H9 (cell line): ENCODE results near the gene SYT9. TPM values are rescaled to one million over a fixed set of nuclear protein-coding genes. Genes with fewer than 3 reads are reported as not detected.

Source experiments
- DNase-seq: peaks from one replicate; pipeline ENCODE4 v3.0.0-alpha.2; 2017
- H2AFZ ChIP-seq: one replicate; pipeline ENCODE4 v1.6.1; 2013; ENCODE audit warnings: mild to moderate bottlenecking, low read length, control low read depth, moderate library complexity
- H2AK5ac ChIP-seq: 2 replicates; pipeline ENCODE4 v1.6.1; 2013; ENCODE audit warnings: low read length, control low read depth, mixed read lengths; ENCODE audit not compliant: insufficient read length
- H2BK120ac ChIP-seq: one replicate; pipeline ENCODE4 v1.6.1; 2013; ENCODE audit warnings: low read depth, mild to moderate bottlenecking, low read length, control low read depth, inconsistent platforms; ENCODE audit not compliant: poor library complexity, severe bottlenecking
- H2BK12ac ChIP-seq: 2 replicates; pipeline ENCODE4 v1.6.1; 2013; ENCODE audit warnings: low read length, control low read depth, mixed read lengths, low read depth; ENCODE audit not compliant: insufficient read length
- H2BK15ac ChIP-seq: 2 replicates; pipeline ENCODE4 v1.6.1; 2013; ENCODE audit warnings: low read depth, low read length, control low read depth
- H2BK20ac ChIP-seq: one replicate; pipeline ENCODE4 v1.6.1; 2013; ENCODE audit warnings: low read depth, mild to moderate bottlenecking, low read length, control low read depth, inconsistent platforms; ENCODE audit not compliant: poor library complexity, severe bottlenecking
- H2BK5ac ChIP-seq: 2 replicates; pipeline ENCODE4 v1.6.1; 2013; ENCODE audit warnings: low read length, control low read depth, mixed read lengths; ENCODE audit not compliant: insufficient read length
- H3K14ac ChIP-seq: 2 replicates; pipeline ENCODE4 v1.6.1; 2013; ENCODE audit warnings: low read length, control low read depth; ENCODE audit not compliant: insufficient read depth
- H3K18ac ChIP-seq: 2 replicates; pipeline ENCODE4 v1.6.1; 2013; ENCODE audit warnings: low read depth, mild to moderate bottlenecking, mixed read lengths, low read length, control low read depth; ENCODE audit not compliant: insufficient read length
- H3K23ac ChIP-seq: 2 replicates; pipeline ENCODE4 v1.6.1; 2013; ENCODE audit warnings: low read length, control low read depth, mixed read lengths, low read depth; ENCODE audit not compliant: insufficient read length
- H3K23me2 ChIP-seq: 2 replicates; pipeline ENCODE4 v1.6.1; 2013; ENCODE audit warnings: low read depth, mild to moderate bottlenecking, mixed read lengths, low read length, control low read depth; ENCODE audit not compliant: insufficient read length, poor library complexity, severe bottlenecking
- H3K27ac ChIP-seq: 2 replicates; pipeline ENCODE4 v1.5.1; 2013; ENCODE audit warnings: low read length, control low read depth, mixed read lengths, low read depth; ENCODE audit not compliant: insufficient read length
- H3K27me3 ChIP-seq: 2 replicates; pipeline ENCODE4 v1.6.1; 2013; ENCODE audit warnings: low read length, control low read depth, inconsistent platforms; ENCODE audit not compliant: insufficient read depth
- H3K4ac ChIP-seq: 2 replicates; pipeline ENCODE4 v1.6.1; 2013; ENCODE audit warnings: low read depth, mild to moderate bottlenecking, control low read depth, inconsistent platforms, low read length, moderate library complexity
- H3K4me1 ChIP-seq: 2 replicates; pipeline ENCODE4 v1.6.1; 2013; ENCODE audit warnings: low read length, control low read depth, inconsistent platforms; ENCODE audit not compliant: insufficient read depth
- H3K4me2 ChIP-seq: 2 replicates; pipeline ENCODE4 v1.6.1; 2013; ENCODE audit warnings: low read length, control low read depth, mixed read lengths; ENCODE audit not compliant: insufficient read length, insufficient read depth
- H3K56ac ChIP-seq: 2 replicates; pipeline ENCODE4 v1.6.1; 2013; ENCODE audit warnings: low read depth, mild to moderate bottlenecking, mixed read lengths, low read length, control low read depth; ENCODE audit not compliant: insufficient read length
- H3K79me1 ChIP-seq: 2 replicates; pipeline ENCODE4 v1.6.1; 2013; ENCODE audit warnings: low read depth, mild to moderate bottlenecking, moderate library complexity, low read length, control low read depth, inconsistent platforms; ENCODE audit not compliant: insufficient read depth, poor library complexity, severe bottlenecking
- H3K79me2 ChIP-seq: 2 replicates; pipeline ENCODE4 v1.6.1; 2013; ENCODE audit warnings: low read length, control low read depth, inconsistent platforms; ENCODE audit not compliant: insufficient read depth
- H3K9ac ChIP-seq: 2 replicates; pipeline ENCODE4 v1.6.1; 2013; ENCODE audit warnings: low read length, control low read depth, mixed read lengths; ENCODE audit not compliant: insufficient read length; ENCODE audit errors: extremely low read depth
- H3K9me3 ChIP-seq: one replicate; pipeline ENCODE4 v1.6.1; 2013; ENCODE audit warnings: low read depth, low read length, inconsistent platforms; ENCODE audit not compliant: control insufficient read depth
- H3T11ph ChIP-seq: one replicate; pipeline ENCODE4 v1.6.1; 2013; ENCODE audit warnings: mild to moderate bottlenecking, low read length, control low read depth, inconsistent platforms
- H4K20me1 ChIP-seq: one replicate; pipeline ENCODE4 v1.6.1; 2013; ENCODE audit not compliant: control insufficient read depth, insufficient read length, insufficient read depth
- H4K5ac ChIP-seq: 2 replicates; pipeline ENCODE4 v1.6.1; 2013; ENCODE audit warnings: low read depth, mild to moderate bottlenecking, mixed read lengths, low read length, control low read depth; ENCODE audit not compliant: insufficient read length
- H4K8ac ChIP-seq: replicated peaks from 2 replicates; pipeline ENCODE4 v1.6.1; 2013; ENCODE audit warnings: low read length, control low read depth, mixed read lengths, low read depth; ENCODE audit not compliant: insufficient read length
- H4K91ac ChIP-seq: 2 replicates; pipeline ENCODE4 v1.6.1; 2013; ENCODE audit warnings: low read depth, mild to moderate bottlenecking, moderate library complexity, mixed read lengths, low read length, control low read depth; ENCODE audit not compliant: insufficient read length
- H3K27ac Mint-ChIP-seq, 3 experiments: 2 replicates in 2 of 3; 3 replicates in 1 of 3; pipeline ENCODE4 v1.8.0; 2020 to 2021; ENCODE audit warnings: mixed read lengths in 3 of 3, mild to moderate bottlenecking in 1 of 3, moderate library complexity in 1 of 3
- H3K27me3 Mint-ChIP-seq: 2 replicates; pipeline ENCODE4 v1.8.0; 2021; ENCODE audit warnings: low read depth, mild to moderate bottlenecking, moderate library complexity, mixed read lengths
- H3K36me3 Mint-ChIP-seq, 3 experiments: 2 replicates in 2 of 3; 3 replicates in 1 of 3; pipeline ENCODE4 v1.8.0; 2020 to 2021; ENCODE audit warnings: low read depth in 3 of 3, mixed read lengths in 3 of 3; ENCODE audit not compliant: insufficient read depth in 1 of 3
- H3K4me1 Mint-ChIP-seq, 2 experiments: 2 replicates each; pipeline ENCODE4 v1.8.0; 2020; ENCODE audit warnings: mixed read lengths in 2 of 2
- H3K4me3 Mint-ChIP-seq, 2 experiments: 2 replicates in 1 of 2; 3 replicates in 1 of 2; pipeline ENCODE4 v1.8.0; 2020 to 2021; ENCODE audit warnings: mild to moderate bottlenecking in 2 of 2, mixed read lengths in 2 of 2, moderate library complexity in 1 of 2
- H3K9me3 Mint-ChIP-seq, 2 experiments: 2 replicates in 1 of 2; 3 replicates in 1 of 2; pipeline ENCODE4 v1.8.0; 2020; ENCODE audit warnings: mild to moderate bottlenecking in 2 of 2, mixed read lengths in 2 of 2, moderate library complexity in 1 of 2
- CTCF ChIP-seq: fragments of 200-600 bp; sonication (generic); conservative IDR thresholded peaks from 3 replicates; pipeline ENCODE4 v1.8.0; 2021; ENCODE audit warnings: antibody characterized with exemption, mild to moderate bottlenecking
- WGBS: extraction: QIAGEN DNeasy Blood & Tissue Kit; methylation state at CpG from one replicate; pipeline ENCODE4 v1.1.7; 2013; ENCODE audit warnings: missing lambda C conversion rate, low lambda C conversion rate, mixed read lengths; ENCODE audit not compliant: insufficient read length; ENCODE audit errors: extremely low coverage; 5-methylcytosine and 5-hydroxymethylcytosine counted together
- total RNA-seq: library from RNA; stranded (reverse); gene quantifications from 2 replicates; pipeline ENCODE4 v1.2.1, GENCODE V29; 2021

SYT9 gene
- total RNA-seq, 1 experiment from 2014 or later: 0.63 TPM

- Histone ChIP-seq H3K27ac (no peak overlapping the region), H3K18ac (no peak overlapping the region), H4K5ac (no peak overlapping the region), H3K9me3 (no peaks in the 10 kb centered on the region), H3K27me3 (no peaks in the 10 kb centered on the region), H3K79me2 (no peaks in the 10 kb centered on the region), H2AFZ (no peak overlapping the region), H4K91ac (no peak overlapping the region), H3K23me2 (no peaks in the 10 kb centered on the region), H3K23ac (no peak overlapping the region), H3T11ph (no peak overlapping the region), H4K8ac (no peak overlapping the region), H2BK15ac (no peak overlapping the region), H3K4me1 (peaks cover 15% of the 10 kb centered on the region; the same call in 1 of the 2 replicates), H2BK12ac (no peak overlapping the region), H3K14ac (no peak overlapping the region), H3K4me2 (no peak overlapping the region), H2AK5ac (no peak overlapping the region), H3K79me1 (no peaks in the 10 kb centered on the region), H3K56ac (no peak overlapping the region), H4K20me1 (no peaks in the 10 kb centered on the region), H3K4ac (no peak overlapping the region), H2BK20ac (no peak overlapping the region), H2BK120ac (no peak overlapping the region), H2BK5ac (no peak overlapping the region), H3K9ac (no peak overlapping the region)
- peak; percentile 35; the same call in 2 of the 3 replicates for TF ChIP-seq CTCF
- no CpG with 5 or more reads among the region's 8 CpGs for WGBS
- H3K4me3 Mint-ChIP-seq: no peak overlapping the region
- H3K4me1 Mint-ChIP-seq: peaks cover 29 to 34% of the 10 kb centered on the region in 2 experiments
- no peaks in the 10 kb centered on the region; a peak in 1 of 7 replicates for H3K36me3 Mint-ChIP-seq
- H3K27ac Mint-ChIP-seq: no peak overlapping the region; a peak in 1 of 7 replicates
- DNase-seq: peak; percentile 43
- no peaks in the 10 kb centered on the region; the same call in 1 of the 2 replicates for H3K27me3 Mint-ChIP-seq
- H3K9me3 Mint-ChIP-seq: peaks cover 0 to 2% of the 10 kb centered on the region in 2 experiments; a peak in 1 of 5 replicates
Observed at GRCh38 chr11:7413961-7414915, 162.5 kb downstream of the SYT9 start.
